ENCODE data around the gene RUNX1.

GRCh38 chr21:34923202-34923601, 125.9 kb downstream of the RUNX1 start:
- TF ChIP-seq CTCF (IDR thresholded peaks at IDR 0.05) (no peak), POLR2AphosphoS5 (IDR thresholded peaks at IDR 0.05; ENCODE audit: insufficient read depth in 1 of 2, low read depth in 1 of 2) (no peak)

All from vagina (tissue), 2 donors.